Fibroblast of mammary gland (primary cell): ENCODE data around the gene CSNK2A3.

Experiments used
- DNase-seq: peaks from one replicate; pipeline ENCODE4 v3.0.0-alpha.2; 2010; ENCODE audit warnings: low read depth
- H3K4me3 ChIP-seq: 2 replicates; pipeline ENCODE4 v1.5.1; 2011; ENCODE audit warnings: low read depth, mild to moderate bottlenecking, low read length, moderate library complexity; ENCODE audit not compliant: control insufficient read depth
- CTCF ChIP-seq: conservative IDR thresholded peaks from 2 replicates; pipeline ENCODE4 v1.5.1; 2011; ENCODE audit warnings: low read depth, low read length, inconsistent platforms; ENCODE audit not compliant: control insufficient read depth, insufficient read depth

The CSNK2A3 gene

GRCh38 chr11:11344045-11344444, 9.0 kb downstream of the CSNK2A3 start:
- no peak overlapping the region for H3K4me3 ChIP-seq
- TF ChIP-seq CTCF, result no peak
- no peak for DNase-seq

GRCh38 chr11:11338304-11338703, 14.7 kb downstream of the CSNK2A3 start:
- DNase-seq, result no peak
- TF ChIP-seq CTCF, result no peak
- H3K4me3 ChIP-seq, result no peak overlapping the region

- TF ChIP-seq CTCF, result no peak
- no peak for DNase-seq
- no peak overlapping the region for H3K4me3 ChIP-seq
Measured at GRCh38 chr11:11336664-11337063, 16.4 kb downstream of the CSNK2A3 start.

- no peak overlapping the region for H3K4me3 ChIP-seq
- DNase-seq, result no peak
- TF ChIP-seq CTCF, result no peak
Measured at GRCh38 chr11:11335043-11335442, 18.0 kb downstream of the CSNK2A3 start.

- no peak for DNase-seq
- no peak overlapping the region for H3K4me3 ChIP-seq
- TF ChIP-seq CTCF, result no peak
Measured at GRCh38 chr11:11334607-11335006, 18.4 kb downstream of the CSNK2A3 start.

GRCh38 chr11:11332141-11332710, 20.8 kb downstream of the CSNK2A3 start:
- DNase-seq, result no peak
- H3K4me3 ChIP-seq, result no peak overlapping the region
- TF ChIP-seq CTCF, result no peak

- no peak overlapping the region for H3K4me3 ChIP-seq
- no peak for DNase-seq
- no peak for TF ChIP-seq CTCF
Measured at GRCh38 chr11:11329062-11329806, 23.8 kb downstream of the CSNK2A3 start.
